ENCODE results near the gene HGD.

HGD gene

GRCh38 chr3:120595788-120596115 lies 86.3 kb downstream of the HGD start:
- no peak for DNase-seq (ENCODE audit: low read depth in 1 of 2, low spot score in 1 of 2)

- no peak for DNase-seq (ENCODE audit: low read depth in 1 of 2, low spot score in 1 of 2)
These were observed 94.6 kb downstream of the HGD start for GRCh38 chr3:120587332-120587975.

All from activated T-helper 1 cell treated with anti-CD3 and anti-CD28 coated beads, Interleukin-2, amount 50 U/mL, for 16 hours (primary cell).